ENCODE results near the gene ARID4A. TPM values are rescaled to one million over a fixed set of nuclear protein-coding genes. Genes with fewer than 3 reads are reported as not detected.
A peak's percentile ranks its signal among the peaks of the same experiment; 100 is the strongest.

The ARID4A gene
- total and polyA plus RNA-seq, 10 of the 15 experiments (the other 5 are each of a cell fraction or from before 2014, with no cell fraction given), result 5.2 to 18.9 (median 12.5) TPM

- TF ChIP-seq TCF7 (IDR thresholded peaks at IDR 0.05; ENCODE audit: borderline replicate concordance) (no peak), SMARCA5 (IDR thresholded peaks at IDR 0.05) (no peak), ZNF687 (IDR thresholded peaks at IDR 0.05) (0 out of 2 replicates have a peak, but pooled peaks have one; percentile 19), MTA3 (IDR thresholded peaks at IDR 0.05; ENCODE audit: borderline replicate concordance, low read length) (no peak), NBN (IDR thresholded peaks at IDR 0.05) (peak; percentile 94)
These were observed 436 bp upstream of the ARID4A start (continued) for GRCh38 chr14:58297762-58298476.
